ENCODE results near the gene GSKIP.
"Not testable (repeated sequence)": the region's sequence is repeated elsewhere in the genome, so short reads cannot be mapped to it uniquely, and the experiment has no call there.

GSKIP gene, protein sequence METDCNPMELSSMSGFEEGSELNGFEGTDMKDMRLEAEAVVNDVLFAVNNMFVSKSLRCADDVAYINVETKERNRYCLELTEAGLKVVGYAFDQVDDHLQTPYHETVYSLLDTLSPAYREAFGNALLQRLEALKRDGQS

DNA sequence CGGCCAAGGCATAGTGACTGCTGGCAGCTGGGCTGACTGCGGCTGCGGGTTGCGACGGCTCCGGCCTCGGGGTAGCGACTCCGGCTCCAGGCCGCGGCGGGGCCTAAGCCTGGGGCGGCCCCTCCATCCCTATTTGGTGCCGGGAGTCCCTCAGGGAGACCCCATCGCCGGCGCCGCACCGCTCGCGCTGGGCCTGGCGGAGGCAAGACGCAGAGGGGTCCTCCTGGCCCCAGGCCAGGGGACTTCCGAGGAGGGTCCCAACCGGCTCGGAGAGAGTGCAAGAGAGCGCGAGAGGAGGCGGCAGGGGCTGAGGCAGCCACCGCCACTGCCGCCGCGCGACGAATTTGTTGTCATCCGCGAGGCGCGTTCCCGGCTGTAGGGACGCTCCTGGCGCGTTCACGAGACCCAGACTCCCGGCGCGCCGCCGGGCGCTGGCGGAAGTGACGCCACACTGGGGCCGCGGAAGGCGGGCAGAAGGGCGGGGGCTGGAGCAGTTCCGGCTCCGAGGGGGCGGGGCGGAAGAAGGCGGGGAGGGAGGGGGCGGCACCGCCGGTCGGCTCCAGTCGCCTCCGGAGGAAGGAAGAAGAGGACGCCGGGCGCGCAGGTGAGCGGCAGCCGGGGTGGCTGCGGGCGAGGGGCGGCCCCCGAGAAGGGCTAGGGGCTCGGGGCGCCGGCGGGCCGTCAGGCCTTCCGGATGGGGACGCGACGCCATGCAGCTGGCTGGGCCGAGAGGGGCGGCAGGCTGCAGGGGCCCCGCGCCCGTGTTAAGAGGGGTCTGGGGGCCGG lies at the start of gene GSKIP, which contains the start of gene ATG2B:
Gene GSKIP (plus strand): TSS at position 562 of the 786 bp plus-strand sequence. CDS start 18,722 bp downstream, outside the sequence.
Gene ATG2B (minus strand): TSS at position 377 of the 786 bp plus-strand sequence. CDS start 365 bp downstream, at position 12.
- peak; percentile 97 for DNase-seq

DNA sequence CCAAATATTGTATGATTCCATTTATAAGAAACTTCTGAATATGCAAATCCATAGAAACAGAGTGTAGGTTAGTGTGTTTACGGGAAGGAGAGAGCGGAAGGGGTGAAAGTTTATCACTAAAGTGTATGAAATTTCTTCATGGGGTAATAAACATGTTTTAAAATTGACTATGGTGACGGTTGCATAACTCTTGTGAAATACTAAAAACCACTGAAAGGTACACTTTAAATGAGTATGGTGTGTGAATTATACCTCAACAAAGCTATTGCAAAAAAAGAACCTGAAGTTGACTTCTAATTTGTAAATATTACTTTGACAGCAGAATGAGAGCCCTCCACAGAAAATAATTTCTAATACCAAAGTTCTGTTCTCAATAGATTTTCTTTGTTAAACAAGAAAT lies 47.2 kb upstream of the GSKIP start:
- DNase-seq = no peak

DNA sequence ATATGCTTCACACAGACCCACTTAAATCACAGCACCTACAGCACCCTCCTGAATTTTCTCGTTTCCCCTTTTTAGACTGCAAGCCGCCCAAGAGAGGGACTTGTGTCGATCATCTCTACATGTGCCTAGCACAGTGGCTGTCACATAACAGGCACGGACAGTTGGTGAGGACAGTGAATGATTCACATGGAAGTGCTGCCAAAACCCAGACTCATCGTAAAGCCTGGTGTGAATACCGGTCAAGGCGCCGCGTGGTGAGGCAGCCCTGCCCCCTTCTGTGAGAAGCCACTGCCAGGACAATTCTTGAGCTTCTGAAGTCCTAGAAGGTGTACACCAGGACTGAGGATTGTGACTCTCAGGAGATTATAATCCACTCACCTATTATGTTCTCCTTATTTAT lies 44.5 kb upstream of the GSKIP start:
- no peak for DNase-seq

DNA sequence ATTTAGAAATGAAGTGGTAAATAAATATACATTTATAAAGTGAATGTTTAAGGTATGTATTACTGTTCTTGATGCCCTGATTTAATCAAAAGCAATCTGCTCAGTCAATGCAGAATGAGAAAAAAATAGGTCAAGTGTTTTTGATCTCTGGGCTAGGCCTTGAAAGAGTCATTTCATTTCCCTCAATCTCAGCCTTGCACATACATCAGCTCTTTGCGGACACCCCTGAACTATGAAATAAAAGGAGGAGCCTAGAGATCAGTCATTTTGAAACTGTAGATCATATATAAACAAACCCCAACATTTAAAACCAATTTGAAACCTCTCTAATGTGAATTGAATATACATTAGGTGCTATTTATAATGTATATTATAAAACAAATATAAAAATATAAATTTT lies 42.7 kb upstream of the GSKIP start:
- no peak for DNase-seq

DNA sequence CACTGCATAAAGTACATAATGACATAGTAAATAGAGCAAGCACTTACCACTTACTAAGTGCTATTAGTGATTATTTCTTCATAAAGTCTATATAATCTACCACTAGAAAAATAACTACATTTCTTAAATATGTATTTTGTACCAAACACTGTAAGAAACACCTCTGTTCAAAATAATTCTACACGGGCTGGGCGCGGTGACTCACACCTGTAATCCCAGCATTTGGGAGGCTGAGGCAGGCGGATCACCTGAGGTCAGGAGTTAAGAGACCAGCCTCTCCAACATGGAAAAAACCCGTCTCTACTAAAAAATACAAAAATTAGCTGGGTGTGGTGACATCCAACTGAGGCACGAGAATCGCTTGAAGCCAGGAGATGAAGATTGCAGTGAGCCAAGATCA lies 39.1 kb upstream of the GSKIP start:
- DNase-seq = no peak

DNA sequence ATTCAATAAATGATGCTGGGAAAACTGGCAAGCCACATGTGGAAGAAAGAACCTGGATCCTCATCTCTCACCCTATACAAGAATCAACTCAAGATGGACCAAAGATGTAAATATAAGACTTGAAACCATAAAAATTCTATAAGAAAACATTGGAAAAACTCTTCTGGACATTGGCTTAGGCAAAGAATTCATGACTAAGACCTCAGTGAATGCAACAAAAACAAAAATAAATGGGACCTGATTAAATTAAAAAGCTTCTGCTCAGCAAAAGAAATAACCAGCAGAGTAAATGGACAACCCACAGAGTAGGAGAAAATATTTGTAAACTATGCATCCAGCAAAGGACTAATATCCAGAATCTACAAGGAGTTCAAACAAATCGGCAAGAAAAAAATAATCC lies 24.8 kb upstream of the GSKIP start:
- no peak for DNase-seq

DNA sequence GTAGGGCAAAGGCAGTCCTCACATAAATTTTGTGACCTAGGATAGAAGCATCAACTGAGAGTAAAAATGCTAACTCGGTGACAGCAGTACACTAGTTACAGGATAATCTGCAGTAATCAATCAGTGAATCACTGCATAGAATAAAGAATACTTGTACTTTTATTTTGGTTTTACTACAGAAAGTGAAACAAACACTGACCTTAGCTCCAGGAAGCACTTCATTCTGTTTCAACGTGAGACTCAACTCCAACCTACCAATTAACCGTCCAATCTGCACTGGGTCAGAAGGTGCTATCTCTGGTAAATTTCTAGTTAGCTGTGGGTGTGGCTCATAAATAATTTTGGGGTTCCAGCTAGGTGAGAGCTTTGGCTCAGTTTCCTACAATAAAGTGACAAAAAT lies 22.0 kb upstream of the GSKIP start:
- no peak for DNase-seq

DNA sequence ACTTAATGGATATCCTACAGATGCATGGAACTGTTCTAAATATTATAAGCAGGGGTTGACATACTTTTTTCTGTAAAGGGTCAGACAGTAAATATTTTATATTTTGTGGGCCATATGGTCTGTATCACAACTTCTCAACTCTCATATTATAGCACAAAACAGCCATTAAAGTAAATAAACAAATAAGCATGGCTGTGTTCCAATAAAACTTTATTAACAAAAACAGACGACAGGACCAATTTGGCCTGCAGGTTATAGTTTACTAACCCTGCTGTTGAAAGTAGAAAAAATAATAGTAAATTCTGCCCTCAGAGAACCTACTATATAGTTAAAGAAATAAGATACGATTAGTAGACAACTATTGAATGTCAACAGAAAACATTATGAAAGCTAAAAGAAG lies 17.7 kb upstream of the GSKIP start:
- no peak for DNase-seq

DNA sequence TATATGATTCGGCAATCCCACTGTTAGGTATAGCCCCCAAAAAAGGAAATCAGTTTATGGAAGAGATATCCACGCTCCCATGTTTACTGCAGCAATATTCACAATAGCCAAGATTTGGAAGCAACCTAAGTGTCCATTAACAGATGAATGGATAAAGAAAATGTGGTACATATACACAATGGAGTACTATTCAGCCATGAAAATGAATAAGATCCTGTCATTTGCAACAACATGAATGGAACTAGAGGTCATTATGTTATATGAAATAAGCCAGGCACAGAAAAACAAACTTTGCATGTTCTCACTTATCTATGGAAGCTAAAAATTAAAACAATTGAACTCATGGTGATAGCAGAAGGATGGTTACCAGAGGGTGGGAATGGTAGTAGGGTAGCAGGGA lies 15.4 kb upstream of the GSKIP start:
- DNase-seq = not testable (repeated sequence)

DNA sequence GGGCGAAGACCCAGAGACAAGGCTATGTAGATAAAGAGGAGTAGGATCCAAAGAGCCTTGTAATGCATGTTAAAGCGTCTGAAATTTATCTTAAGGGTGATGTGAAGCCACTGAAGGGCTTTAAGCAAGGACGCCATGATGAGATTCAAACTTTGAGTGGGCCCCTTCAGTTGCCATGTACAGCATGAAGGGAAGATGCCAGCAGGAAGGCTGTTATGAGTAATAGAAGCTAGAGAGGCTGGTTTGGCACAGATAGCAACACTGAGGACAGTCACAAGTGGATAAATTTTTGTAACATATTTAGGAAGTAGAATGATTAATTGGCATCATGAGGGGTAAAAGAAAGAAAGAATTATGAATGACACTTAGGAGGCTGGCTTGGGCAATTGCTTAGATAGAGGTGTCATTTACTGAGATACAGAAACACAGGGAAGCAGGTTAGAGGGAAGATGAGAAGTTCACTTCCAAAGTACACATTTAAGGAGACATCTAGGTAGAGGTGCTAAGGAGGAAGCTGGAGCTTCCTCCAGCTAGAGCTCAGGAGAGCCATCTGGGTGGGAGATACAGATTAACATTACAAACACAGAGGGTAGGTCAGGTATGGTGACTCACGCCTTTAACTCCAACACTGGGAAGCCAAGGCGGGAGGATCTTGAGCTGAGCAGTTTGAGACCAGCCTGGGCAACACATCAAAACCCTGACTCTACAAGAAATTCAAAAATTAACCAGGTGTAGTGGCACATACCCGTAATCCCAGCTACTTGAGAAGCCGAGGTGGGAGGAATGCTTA lies 13.8 kb upstream of the GSKIP start:
- no peak for DNase-seq

DNA sequence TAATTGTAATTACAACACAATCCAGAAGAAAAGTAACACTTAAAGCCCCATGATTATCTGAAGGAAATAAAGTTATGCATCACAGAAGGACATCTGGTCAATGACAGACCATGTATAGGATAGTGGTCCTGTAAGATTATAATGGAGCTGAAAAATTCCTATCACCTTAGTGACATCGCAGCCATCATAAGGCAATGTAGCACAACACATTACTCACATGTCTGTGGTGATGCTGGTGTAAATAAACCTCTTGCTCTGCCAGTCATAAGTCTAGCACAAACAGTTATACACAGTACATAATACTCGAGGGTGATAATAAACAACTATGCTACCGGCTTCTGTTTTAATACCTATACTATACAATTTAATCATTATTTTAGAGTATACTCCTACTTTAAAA lies 11.3 kb upstream of the GSKIP start:
- DNase-seq = no peak

DNA sequence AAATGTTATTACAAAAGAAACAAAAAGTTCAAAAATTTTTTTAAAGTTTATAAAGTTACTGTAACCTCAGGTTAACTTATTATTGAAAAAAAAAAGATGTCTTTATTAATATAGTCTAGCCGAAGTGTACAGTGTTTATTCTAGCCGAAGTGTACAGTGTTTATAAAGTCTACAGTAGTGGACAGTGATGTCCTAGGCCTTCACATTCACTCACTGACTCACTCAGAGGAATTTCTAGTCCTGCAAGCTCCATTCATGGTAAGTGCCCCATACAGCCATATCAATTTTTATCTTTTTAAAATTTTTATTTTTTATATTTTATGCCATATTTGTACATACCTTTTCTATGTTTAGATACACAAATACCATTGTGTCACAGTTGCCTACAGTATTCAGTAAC lies 10.6 kb upstream of the GSKIP start:
- DNase-seq = no peak

DNA sequence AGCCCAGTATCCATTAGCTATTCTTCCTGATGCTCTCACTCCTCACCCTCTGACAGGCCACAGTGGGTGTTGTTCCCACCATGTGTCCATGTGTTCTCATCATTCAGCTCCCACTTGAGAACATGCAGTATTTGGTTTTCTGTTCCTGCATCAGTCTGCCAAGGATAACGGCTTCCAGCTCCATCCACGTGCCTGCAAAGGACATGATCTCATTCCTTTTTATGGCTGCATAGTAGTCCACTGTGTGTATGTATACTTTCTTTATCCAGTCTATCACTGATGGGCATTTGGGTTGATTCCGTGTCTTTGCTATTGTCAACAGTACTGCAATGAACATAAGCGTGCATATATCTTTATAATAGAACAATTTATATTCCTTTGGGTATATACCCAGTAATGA lies 9.1 kb upstream of the GSKIP start:
- no peak for DNase-seq

DNA sequence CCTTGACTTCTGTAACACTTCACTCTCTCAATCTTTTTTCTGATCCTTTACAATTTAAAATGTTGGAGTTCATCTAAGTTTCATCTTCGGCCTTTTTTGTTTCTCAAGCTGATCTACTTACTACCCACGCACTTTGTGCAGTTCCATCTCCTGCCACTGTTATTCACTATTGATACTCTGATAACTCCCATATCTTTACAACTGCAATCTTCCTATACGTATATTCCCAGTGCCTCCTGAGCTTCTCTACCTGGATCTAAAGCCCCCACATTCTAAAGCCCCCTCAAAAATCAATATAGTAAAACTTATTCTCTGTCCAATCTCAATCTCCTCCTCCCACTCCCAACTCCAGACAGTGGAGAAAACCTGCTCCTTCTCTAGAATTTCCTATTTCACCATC lies 6.1 kb upstream of the GSKIP start:
- DNase-seq = no peak

DNA sequence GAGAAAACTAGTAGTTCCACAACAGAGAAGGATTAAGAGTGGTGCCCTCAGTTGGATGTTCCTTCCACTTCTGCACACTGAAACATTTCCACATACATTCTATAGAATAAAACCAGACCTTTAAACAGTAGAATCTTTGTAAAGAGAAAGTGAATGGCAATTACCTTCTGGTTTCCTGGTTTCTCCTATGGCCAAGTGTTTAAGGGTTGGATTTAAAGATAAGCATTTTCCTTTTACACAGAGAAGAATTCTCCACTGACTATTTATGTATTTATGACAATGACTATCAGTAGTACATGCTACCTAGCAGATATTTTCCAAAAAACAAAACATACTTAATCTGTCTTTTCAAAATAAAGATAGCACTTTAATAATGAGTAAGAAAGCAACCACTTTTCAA lies 3.4 kb upstream of the GSKIP start:
- no peak for DNase-seq

DNA sequence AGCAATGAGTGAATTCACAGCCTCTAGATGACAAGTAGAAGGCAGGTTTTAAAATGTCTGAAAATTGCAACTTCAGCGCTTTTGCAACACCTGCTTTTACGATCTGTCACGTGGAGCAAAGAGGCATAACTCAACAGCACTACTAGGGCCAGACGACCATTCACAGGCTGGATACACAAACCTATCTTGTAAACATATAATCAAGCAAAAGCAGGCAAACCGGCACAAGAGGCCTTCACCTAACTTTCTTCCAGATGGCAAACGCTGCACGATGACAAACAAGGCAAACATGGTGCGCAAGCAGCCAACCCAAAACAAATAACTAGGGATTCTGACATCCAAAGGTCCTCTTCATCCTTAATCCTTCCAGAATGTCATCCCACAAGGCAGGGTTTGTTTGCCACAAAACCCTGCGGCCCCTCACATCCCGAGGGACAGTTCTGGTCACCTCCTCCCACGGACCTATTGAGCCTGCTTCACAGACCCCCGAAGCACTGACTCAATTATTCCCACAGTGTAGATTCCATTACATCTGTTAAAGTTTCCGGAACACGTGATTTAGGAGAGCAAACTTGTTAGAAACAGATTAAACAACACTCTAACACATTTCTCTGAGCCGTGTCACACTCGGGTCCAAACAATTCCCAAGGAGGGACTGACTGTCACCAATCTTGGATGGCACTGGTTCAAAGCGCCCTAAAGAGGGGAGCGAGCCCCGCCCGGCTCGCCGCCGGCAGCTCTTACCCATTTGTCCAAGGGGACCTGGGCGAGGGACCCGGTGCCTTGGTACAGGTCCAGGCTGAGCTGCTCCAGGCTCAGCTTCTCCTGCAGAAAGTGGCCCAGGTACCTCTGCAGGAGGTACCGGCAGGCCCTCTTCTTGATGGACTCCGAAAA lies 1.0 kb upstream of the GSKIP start:
- DNase-seq = peak; percentile 55

DNA sequence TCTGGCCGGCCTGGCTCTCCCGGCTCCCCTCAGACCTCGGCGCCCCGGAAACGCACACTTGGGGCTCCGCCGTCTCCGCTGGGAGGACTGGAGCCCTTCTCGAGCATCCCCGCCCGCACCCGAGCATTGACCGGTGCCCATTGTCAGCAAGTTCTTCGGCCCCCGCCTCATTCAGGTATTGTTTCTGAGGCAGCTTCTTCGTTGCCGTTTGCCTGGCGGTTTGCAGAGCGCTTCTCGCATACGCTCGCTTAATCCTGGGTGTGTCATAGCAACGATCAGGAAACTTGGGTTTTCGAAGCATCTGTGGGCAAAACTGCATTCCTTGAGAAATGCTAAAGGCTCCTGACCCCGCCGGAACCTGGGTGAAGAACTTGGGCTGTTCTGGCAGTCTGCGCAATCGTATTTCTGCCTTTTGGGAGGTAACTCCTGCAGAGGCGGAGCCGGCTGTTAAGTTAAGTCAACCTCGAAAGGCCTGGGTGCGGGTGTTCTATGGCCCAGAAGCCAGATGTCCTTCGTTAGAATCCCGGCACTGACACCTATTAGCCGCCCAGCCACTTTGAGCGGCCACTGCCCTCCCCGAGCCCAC lies 518 bp downstream of the GSKIP start:
- DNase-seq = peak; percentile 55

DNA sequence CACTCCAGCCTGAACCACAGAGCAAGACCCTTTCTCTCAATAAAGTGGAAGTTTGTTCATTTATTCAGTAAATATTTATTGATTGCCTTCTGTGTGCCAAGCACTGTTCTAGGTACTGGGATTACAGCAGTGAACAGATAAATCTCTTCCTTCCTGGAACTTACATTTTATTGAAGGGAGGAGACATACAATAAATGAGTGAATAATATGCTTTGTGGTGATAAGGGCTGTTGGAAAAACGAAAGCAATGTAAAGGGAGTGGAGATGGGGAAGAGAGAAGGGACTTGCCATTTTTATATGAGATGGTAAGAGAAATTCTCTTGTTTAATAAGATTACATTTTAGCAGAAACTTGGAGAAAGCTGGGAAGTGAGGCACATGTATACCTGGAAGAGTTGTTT lies 1.6 kb downstream of the GSKIP start:
- DNase-seq = no peak

DNA sequence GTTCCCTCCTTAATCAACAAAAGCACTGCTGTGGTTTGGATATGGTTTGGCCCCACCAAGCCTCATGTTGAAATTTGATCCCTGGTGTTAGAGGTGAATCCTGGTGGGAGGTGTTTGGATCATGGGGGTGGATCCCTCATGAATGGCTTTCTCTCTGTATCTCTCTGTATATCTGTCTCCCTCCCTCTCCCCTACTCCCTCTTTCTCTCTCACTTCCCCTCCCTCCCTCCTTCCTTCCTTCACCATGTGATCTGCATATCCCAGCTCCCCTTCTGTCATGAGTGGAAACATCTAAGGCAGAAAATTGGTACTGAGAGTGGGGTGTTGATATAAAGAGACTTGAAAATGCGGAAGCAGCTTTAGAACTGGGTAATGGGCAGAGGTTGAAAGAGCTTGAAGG lies 5.2 kb downstream of the GSKIP start:
- no peak for DNase-seq

DNA sequence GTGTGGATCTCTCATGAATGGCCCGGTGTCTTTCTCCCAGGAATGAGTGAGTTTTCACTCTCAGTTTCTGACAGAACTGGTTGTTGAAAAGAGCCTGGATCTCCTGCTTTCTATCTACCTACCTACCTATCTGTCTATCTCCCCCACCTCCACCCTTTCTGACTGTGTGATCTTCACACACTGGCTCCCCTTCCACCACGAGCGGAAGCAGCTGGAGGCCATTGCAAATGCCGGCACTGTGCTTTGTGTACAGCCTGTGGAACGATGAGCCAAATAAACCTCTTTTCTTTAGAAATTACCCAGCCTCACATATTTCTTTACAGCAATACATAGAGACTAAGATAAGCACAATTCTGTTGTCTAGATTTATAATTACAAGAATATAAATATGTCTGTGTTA lies 7.2 kb downstream of the GSKIP start:
- no peak for DNase-seq

DNA sequence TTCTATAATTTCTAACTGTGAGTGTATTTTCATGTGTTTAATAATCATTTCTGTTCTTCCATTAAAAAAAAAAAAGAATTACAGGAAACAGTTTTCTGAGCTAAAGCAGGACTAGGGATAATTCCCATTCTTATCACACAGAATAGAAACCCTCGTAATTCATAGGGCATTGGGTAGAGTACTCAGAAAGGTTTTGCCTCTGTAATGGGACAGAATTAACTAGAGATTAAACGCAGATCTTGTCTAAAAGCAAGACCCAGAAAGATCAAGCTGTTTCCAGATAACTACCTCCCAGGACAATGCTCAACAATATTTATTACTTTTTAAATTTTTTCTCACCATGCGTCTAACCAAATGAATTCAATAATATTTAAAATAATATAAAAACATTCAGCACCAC lies 10.2 kb downstream of the GSKIP start:
- DNase-seq = no peak

DNA sequence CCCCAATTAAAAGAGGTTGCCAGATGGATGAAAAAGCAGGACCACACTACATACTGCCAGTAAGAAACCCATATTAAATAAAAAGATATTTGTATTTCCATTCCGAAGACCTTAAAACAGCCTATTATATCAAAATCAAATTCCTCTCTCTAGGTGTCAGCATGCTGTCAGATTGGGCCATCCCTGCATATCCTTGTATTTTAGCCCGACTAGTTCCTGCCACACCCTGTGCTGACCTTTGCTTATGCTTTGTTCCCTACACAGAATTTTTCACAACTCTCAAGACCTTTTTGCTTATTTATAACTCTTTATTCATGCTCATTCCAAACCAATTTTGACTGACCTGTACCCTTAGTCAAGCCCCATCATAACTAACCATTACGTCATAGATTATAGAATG lies 12.8 kb downstream of the GSKIP start:
- DNase-seq = no peak

DNA sequence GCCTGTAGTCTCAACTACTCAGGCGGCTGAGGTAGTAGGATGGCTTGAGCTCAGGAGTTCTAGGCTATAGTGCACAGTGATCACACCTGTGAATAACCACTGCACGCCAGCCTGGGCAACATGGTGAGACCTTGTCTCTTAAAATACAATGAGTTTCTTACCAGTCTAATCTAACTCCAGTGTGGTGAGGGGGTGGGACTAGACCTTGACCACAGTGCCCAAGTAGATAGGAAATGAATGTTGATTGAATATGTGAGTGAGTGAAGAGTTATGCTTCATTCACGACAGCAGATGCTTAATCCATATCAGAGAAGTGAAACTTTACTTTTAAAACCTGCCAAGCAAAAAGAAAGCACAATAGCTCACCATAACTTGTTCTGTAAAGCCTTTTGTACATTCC lies 17.4 kb downstream of the GSKIP start:
- no peak for DNase-seq
